HG03103 (cell line): ENCODE results near the gene ITPKC.

Source experiments
- ATAC-seq: cut with Tn5 transposase; IDR thresholded peaks from one replicate; pipeline ENCODE4 v1.9.1; 2021; ENCODE audit warnings: low read depth; ENCODE audit not compliant: unreplicated experiment

ITPKC gene

DNA sequence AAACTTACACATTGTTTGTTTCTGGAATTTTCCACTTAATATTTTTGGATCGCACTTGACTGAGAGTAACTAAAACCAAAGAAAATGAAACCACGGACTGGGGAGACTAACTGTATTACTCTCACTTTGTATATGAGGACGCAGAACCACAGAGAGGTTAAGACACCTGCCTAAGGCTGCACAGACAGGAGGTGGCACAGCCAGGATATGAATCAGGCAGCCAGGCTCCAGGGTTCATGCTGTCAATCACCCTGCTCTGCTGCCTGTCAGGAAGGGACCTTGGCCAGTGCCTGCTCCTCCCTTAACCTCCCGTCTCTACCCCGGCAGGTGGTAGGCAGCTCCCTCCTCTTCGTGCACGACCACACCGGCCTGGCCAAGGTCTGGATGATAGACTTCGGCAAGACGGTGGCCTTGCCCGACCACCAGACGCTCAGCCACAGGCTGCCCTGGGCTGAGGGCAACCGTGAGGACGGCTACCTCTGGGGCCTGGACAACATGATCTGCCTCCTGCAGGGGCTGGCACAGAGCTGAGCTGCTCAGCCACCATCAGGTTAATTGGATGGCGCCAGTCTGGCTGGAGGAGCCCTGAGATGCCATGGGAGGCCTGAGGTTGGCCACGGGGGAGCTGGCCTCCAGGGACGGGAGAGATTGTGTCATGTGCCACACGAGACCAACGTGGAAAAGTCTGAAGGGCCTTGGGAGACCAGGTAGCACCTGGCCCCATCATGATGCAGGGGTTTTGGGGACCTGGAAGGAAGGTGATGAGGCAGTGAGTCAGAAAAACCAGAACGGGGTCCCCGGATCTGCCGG, 22.3 kb downstream of the ITPKC start:
- no peak for ATAC-seq

DNA sequence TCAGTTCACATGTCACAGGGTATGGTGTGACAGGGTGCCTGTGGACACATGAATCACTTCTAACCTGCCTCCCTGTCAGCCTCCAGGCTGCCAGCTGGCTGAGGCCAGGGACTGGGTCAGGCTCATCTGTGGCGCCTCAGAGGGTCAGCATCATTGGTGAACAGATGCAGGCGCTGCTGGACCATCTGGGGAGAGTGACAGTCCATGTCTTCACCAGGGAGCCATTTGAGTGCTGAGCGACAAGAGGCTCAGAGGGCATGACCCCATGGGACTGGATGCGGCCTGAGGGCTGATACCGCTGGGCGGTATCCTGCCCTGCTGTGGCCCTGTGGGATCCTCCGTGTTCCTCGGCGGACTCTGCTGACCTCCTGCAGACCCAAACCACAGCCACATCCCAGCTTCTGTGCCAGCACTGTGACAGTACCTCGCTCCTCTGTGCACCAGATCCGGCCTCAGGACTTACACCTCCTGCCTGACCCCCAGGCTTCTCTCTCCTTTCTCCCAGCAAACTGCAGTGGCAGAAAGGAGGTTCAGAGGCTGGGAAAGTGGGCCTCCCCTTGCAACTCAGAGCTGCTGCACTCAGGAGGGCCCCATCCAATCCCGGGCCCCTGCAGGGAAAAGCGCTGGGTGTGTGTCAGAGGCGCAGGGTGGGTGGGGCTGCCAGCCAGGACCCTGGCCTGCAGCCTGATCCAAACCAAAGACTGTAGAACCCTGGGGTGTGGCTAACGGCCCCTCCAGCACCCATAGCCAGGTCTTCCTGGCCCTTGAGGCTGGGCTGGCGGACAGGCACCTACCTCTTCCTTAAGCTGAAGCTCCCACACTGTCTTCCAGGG, 23.2 kb downstream of the ITPKC start:
- no peak for ATAC-seq

GRCh38 chr19:40740747-40741146, 23.8 kb downstream of the ITPKC start:
- ATAC-seq = no peak

- ATAC-seq = no peak
Observed at GRCh38 chr19:40741527-40742390, 24.8 kb downstream of the ITPKC start.

DNA sequence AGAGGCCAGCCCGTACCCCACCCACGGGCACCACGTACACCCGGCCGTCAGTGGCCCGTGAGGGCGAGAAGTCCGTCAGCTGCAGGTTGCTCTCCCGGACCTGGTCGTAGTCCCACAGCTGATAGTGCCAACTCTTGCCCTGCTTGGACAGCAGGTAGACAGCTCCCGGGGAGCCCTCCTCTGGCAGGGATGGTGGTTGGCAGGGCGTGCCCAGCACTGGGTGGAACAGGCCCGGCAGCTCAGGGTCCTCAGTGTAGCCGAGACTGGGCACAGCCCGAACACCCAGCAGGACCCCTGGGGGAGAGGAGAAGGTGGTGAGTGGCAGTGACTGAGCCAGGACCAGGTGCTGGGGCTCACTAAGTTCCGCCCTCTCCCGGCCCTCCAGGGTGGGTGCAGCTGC, 25.6 kb downstream of the ITPKC start:
- ATAC-seq = no peak

GRCh38 chr19:40742886-40743285, 26.0 kb downstream of the ITPKC start:
- no peak for ATAC-seq

GRCh38 chr19:40743926-40744325, 27.0 kb downstream of the ITPKC start:
- ATAC-seq = no peak

GRCh38 chr19:40744554-40745401, 27.9 kb downstream of the ITPKC start:
- ATAC-seq = no peak

- ATAC-seq = no peak
Observed at GRCh38 chr19:40745402-40745780, 28.5 kb downstream of the ITPKC start.

- ATAC-seq = no peak
Observed at GRCh38 chr19:40747536-40747935, 30.6 kb downstream of the ITPKC start.

- ATAC-seq = peak; percentile 82
Observed at GRCh38 chr19:40750058-40750873, 33.4 kb downstream of the ITPKC start, which contains the start of gene ACTMAP. TSS of gene ACTMAP (minus strand) at chr19:40750477. CDS start at chr19:40749803, 674 bp downstream.

- ATAC-seq = peak; percentile 42
Observed at GRCh38 chr19:40750874-40751537, 34.1 kb downstream of the ITPKC start, which contains the start of gene SNRPA. TSS of gene SNRPA (plus strand) at chr19:40751203. CDS start at chr19:40751409, 206 bp downstream.

DNA sequence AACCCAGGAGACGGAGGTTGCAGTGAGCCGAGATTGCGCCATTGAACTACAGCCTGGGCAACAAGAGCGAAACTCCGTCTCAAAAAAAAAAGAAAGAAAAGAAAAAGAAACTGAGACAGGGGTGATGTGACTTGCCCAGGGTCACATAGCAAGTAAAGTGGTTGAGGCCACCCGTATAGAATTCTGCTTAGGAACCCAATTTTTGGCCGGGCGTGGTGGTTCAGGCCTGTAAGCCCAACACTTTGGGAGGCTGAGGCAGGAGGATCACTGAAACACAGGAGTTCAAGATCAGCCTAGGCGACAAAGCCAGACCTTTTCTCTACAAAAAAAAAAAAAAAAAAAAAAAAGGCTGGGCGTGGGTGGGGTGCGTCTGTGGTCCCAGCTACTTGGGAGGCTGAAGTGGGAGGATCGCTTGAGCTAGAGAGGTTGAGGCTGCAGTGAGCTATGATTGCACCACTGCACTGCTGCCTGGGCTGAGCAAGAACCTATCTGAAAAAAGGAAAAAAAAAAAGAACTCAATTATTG, 35.4 kb downstream of the ITPKC start:
- no peak for ATAC-seq

DNA sequence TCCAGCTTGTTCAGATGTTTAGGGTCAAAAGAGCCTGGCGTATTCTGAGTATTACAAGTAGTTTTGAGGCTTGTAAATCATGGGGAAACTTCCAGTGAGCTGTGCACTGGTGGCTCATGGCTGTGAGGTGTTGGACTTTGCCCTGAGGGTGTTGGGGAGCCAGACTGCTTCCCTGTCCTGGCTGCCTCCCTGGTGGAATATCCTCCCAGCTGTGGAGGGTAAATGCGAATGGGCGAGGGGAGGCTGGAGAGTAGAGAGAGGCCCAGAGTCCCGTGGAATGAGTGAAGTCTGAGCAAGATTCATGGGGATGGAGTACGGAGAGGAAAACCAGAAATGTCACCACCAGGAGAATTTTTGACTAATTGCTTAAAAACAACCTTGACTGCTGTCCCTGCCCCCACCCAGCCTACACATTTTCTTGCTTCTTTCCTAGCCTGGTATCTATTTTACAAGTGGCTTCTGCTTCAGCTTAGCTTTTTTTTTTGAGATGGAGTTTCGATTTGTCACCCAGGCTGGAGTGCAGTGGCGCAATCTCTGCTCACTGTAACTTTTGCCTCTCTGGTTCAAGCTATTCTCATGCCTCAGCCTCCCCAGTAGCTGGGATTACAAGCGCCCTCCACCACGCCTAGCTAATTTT, 37.8 kb downstream of the ITPKC start:
- ATAC-seq = no peak

- no peak for ATAC-seq
Observed at GRCh38 chr19:40755248-40755624, 38.3 kb downstream of the ITPKC start.

DNA sequence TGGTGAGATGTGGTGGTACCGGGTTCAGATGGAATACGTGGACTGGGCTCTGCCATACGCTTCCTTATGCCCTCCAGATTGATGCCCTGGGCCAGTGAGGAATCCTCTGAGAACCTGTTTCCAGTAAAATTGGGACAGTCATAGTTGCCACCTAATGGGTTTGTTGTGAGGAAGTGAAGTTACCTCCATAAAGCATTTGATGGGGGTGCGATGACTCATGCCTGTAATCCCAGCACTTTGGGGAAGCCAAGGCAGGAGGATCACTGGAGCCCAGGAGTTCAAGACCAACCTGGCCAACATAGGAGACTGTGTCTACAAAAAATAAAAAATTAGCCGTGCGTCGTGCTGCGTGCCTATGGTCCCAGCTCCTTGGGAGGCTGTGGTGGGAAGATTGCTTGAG, 38.9 kb downstream of the ITPKC start:
- ATAC-seq = no peak

- ATAC-seq = no peak
Observed at GRCh38 chr19:40756502-40757110, 39.7 kb downstream of the ITPKC start.
